ENCODE results near the gene RNF32.

The RNF32 gene

DNA sequence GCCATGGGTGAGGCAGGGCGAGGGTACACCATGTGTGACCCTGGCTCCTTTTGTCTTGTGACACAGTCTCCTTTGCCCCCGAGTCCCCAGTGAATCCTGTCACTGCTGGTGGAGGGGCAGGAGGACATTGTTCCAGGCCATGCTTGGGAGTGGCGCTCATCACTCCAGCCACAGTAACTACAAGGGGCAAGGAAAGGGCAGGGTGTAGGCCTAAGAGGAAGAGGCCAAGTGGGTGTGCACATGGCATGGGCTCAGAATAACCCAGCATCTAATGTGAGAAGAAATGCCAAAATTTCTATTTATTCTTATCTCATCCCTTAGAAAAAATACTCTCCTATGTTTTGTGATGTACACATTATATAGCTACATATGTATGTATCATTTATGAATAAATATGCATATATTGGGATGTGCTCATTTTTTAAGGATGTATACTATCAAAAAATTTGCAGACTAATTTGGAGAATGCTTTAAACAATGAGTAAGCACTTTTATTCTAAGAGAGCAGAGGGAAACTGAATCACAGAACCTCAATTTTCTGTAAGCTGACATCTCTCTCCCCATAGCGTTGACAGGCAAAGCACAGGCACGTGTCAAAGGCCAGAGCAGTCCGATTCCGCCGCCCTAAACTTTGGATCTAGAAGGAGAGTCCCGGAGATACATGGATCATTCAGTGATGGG is 36.9 kb downstream of the RNF32 start:
- no peak for TF ChIP-seq RAD21 (IDR thresholded peaks at IDR 0.05; ENCODE audit: low read depth)
- TF ChIP-seq, protein P1, sequence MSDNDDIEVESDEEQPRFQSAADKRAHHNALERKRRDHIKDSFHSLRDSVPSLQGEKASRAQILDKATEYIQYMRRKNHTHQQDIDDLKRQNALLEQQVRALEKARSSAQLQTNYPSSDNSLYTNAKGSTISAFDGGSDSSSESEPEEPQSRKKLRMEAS (IDR thresholded peaks at IDR 0.05): no peak
- TF ChIP-seq, protein P2, sequence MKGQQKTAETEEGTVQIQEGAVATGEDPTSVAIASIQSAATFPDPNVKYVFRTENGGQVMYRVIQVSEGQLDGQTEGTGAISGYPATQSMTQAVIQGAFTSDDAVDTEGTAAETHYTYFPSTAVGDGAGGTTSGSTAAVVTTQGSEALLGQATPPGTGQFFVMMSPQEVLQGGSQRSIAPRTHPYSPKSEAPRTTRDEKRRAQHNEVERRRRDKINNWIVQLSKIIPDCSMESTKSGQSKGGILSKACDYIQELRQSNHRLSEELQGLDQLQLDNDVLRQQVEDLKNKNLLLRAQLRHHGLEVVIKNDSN (IDR thresholded peaks at IDR 0.05): no peak
- TF ChIP-seq TEAD4 (IDR thresholded peaks at IDR 0.05): no peak
- TF ChIP-seq CEBPB (IDR thresholded peaks at IDR 0.05): no peak

DNA sequence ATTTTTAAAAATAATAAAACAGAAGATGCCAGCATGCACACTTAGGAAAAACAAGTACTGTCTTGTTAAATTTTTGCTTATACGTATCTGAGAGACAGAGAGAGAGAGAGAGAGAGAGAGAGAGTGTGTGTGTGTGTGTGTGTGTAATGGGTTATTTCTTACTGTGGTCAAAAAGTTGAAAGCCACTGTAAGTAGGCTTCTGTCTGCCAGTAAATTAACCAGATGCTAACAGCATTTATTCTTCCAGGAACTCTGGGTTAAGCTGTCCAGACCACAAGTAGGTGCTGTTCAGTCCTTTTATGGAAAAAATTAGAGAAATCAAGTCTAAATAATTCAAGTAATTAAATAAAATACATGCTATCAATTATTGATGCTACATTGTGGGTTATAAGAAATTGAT is 39.7 kb downstream of the RNF32 start:
- TF ChIP-seq FOXM1 (IDR thresholded peaks at IDR 0.05; ENCODE audit: borderline replicate concordance, low read depth): no peak
- no peak for TF ChIP-seq RAD21 (IDR thresholded peaks at IDR 0.05; ENCODE audit: low read depth)
- TF ChIP-seq, protein P1 (IDR thresholded peaks at IDR 0.05): no peak

DNA sequence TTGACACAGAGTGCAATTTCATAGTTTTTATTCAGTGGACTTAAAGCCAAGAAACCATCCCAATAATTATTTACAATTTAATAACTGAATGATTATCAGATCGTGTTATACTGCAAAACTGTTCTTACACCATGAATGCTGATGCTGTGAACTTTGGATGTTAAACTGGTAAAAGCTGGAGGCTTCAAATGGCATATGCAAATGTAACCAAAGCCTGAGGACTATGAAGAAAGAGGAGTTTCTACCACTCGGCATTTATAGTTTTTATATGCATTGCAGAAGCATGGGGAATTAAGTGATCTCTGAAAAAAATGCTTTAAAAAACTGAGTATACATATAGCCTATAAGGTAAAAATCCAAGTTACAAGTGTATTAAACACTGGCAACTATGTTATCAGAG is 42.4 kb downstream of the RNF32 start:
- TF ChIP-seq EGR1 (IDR thresholded peaks at IDR 0.05) (no peak), FOXM1 (IDR thresholded peaks at IDR 0.05; ENCODE audit: borderline replicate concordance, low read depth) (no peak)

DNA sequence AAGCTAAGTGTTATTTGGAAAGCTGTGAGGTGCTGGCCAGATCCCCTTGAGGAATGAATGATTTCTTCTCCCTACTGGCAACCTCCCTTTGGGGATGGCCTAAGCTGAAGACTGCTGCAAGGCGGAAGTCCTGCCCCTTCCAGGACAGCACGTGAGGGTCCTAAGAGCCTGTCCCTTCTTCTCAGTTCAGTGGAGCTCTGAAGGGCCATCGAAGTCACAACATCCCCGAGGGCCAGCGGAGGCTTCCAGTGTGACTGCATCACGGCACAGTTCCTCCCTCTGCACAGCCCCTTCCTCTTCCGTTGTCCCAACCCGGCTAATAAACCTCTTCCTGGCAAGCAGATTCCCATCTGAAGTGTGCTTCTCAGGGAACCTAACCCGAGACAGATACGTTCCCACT is 43.7 kb downstream of the RNF32 start:
- TF ChIP-seq CEBPB (IDR thresholded peaks at IDR 0.05) (no peak), ZBTB7A (IDR thresholded peaks at IDR 0.05; ENCODE audit: low read depth) (no peak), TCF12 (IDR thresholded peaks at IDR 0.05; ENCODE audit: low read depth) (no peak), NFIC (IDR thresholded peaks at IDR 0.05) (no peak), CREB1 (IDR thresholded peaks at IDR 0.05; ENCODE audit: low read depth) (no peak), YY1 (IDR thresholded peaks at IDR 0.05; ENCODE audit: low read depth) (no peak), EGR1 (IDR thresholded peaks at IDR 0.05) (no peak), FOXM1 (IDR thresholded peaks at IDR 0.05; ENCODE audit: borderline replicate concordance, low read depth) (no peak)
- TF ChIP-seq, protein P1 (IDR thresholded peaks at IDR 0.05): no peak
- TF ChIP-seq, protein P3, sequence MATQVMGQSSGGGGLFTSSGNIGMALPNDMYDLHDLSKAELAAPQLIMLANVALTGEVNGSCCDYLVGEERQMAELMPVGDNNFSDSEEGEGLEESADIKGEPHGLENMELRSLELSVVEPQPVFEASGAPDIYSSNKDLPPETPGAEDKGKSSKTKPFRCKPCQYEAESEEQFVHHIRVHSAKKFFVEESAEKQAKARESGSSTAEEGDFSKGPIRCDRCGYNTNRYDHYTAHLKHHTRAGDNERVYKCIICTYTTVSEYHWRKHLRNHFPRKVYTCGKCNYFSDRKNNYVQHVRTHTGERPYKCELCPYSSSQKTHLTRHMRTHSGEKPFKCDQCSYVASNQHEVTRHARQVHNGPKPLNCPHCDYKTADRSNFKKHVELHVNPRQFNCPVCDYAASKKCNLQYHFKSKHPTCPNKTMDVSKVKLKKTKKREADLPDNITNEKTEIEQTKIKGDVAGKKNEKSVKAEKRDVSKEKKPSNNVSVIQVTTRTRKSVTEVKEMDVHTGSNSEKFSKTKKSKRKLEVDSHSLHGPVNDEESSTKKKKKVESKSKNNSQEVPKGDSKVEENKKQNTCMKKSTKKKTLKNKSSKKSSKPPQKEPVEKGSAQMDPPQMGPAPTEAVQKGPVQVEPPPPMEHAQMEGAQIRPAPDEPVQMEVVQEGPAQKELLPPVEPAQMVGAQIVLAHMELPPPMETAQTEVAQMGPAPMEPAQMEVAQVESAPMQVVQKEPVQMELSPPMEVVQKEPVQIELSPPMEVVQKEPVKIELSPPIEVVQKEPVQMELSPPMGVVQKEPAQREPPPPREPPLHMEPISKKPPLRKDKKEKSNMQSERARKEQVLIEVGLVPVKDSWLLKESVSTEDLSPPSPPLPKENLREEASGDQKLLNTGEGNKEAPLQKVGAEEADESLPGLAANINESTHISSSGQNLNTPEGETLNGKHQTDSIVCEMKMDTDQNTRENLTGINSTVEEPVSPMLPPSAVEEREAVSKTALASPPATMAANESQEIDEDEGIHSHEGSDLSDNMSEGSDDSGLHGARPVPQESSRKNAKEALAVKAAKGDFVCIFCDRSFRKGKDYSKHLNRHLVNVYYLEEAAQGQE (IDR thresholded peaks at IDR 0.05; ENCODE audit: low read depth): no peak
- TF ChIP-seq, protein P2 (IDR thresholded peaks at IDR 0.05): no peak

DNA sequence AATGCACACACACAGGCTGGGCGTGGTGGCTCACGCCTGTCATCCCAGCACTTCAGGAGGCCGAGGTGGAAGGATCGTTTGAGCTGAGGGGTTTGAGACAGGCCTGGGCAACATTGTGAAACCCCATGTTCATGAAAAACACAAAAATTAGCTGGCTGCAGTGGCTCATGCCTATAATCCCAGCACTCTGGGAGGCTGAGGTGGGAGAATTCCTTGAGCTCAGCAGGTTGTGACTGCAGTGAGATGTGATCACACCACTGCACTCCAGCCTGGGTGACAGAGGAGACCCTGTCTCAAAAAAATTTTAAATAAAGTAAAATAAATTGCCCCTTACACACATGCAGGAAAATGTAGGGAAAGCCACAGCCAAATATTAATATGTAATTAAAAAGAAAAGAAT is 44.1 kb downstream of the RNF32 start:
- TF ChIP-seq YY1 (IDR thresholded peaks at IDR 0.05; ENCODE audit: low read depth): no peak
- TF ChIP-seq TEAD4 (IDR thresholded peaks at IDR 0.05): no peak
- TF ChIP-seq, protein P3 (IDR thresholded peaks at IDR 0.05; ENCODE audit: low read depth): no peak
- no peak for TF ChIP-seq NFIC (IDR thresholded peaks at IDR 0.05)
- no peak for TF ChIP-seq TCF12 (IDR thresholded peaks at IDR 0.05; ENCODE audit: low read depth)
- TF ChIP-seq CEBPB (IDR thresholded peaks at IDR 0.05): no peak

DNA sequence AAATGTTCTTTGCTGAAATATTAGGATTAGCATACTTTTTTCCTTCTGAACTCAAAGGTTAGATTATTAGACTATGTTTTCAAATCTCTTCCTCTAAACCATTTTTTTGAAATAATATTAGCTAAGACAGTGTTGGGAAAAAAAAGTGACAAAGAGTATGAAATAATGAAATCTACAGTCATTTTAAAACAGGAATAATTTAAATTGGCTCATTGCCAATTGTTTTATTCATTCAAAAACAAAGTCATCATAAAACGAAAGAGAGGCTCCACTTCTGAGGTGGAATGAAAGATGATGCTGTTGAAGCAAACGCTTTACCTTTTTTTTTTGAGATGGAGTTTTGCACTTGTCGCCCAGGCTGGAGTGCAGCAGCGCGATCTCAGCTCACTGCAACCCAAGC is 51.2 kb downstream of the RNF32 start:
- TF ChIP-seq RAD21 (IDR thresholded peaks at IDR 0.05; ENCODE audit: low read depth) (no peak), TEAD4 (IDR thresholded peaks at IDR 0.05) (no peak), TCF12 (IDR thresholded peaks at IDR 0.05; ENCODE audit: low read depth) (no peak), FOXM1 (IDR thresholded peaks at IDR 0.05; ENCODE audit: borderline replicate concordance, low read depth) (no peak), CREB1 (IDR thresholded peaks at IDR 0.05; ENCODE audit: low read depth) (no peak), TAF1 (IDR thresholded peaks at IDR 0.05; ENCODE audit: low read depth) (no peak), EGR1 (IDR thresholded peaks at IDR 0.05) (no peak)
- TF ChIP-seq, protein P2 (IDR thresholded peaks at IDR 0.05): no peak
- TF ChIP-seq, protein P1 (IDR thresholded peaks at IDR 0.05): no peak
- TF ChIP-seq, protein P3 (IDR thresholded peaks at IDR 0.05; ENCODE audit: low read depth): no peak

Measured in Ishikawa (cell line).